Activated CD4-positive, alpha-beta T cell treated with anti-CD3 and anti-CD28 coated beads for 4 hours (primary cell): Measurements from ENCODE around the gene CLINT1.
A peak's percentile ranks its signal among the peaks of the same experiment; 100 is the strongest.

ENCODE experiments used
- DNase-seq, 2 donors: peaks; one replicate each; pipeline ENCODE4 v3.0.0-alpha.2; 2020

The CLINT1 gene

DNA sequence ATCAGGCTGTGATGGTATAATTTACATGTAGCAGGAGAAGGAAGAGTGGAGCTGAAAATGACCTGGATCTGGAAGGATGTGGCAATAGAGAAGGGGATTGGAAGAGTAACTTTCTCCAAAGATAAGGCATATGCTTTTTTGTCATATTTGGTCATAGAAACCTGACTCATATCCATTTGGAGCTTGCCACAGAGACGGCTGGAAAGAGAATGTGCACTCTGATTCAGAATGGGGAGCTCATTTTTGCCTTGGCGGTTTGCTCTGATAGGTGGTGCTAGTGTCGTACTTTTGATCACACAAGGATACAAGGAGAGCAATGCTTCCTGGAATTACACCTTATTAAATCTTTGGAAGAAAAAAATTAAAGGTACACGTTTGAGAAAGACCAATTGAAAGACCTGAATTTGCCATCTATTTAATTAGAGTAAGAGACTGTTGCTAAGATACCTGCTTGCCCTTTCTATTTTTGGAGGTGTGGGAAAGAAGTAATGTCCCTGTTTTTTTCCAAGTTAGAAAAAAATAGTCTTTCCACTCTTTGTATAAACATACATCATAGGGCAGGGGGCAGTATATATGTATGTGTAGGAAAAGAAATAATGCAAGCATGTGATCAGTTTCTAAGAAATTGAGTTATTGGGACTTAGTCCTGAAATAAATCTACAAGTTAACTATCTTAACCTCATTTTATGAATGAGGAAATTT is 110.0 kb downstream of the CLINT1 start:
- no peak for DNase-seq

DNA sequence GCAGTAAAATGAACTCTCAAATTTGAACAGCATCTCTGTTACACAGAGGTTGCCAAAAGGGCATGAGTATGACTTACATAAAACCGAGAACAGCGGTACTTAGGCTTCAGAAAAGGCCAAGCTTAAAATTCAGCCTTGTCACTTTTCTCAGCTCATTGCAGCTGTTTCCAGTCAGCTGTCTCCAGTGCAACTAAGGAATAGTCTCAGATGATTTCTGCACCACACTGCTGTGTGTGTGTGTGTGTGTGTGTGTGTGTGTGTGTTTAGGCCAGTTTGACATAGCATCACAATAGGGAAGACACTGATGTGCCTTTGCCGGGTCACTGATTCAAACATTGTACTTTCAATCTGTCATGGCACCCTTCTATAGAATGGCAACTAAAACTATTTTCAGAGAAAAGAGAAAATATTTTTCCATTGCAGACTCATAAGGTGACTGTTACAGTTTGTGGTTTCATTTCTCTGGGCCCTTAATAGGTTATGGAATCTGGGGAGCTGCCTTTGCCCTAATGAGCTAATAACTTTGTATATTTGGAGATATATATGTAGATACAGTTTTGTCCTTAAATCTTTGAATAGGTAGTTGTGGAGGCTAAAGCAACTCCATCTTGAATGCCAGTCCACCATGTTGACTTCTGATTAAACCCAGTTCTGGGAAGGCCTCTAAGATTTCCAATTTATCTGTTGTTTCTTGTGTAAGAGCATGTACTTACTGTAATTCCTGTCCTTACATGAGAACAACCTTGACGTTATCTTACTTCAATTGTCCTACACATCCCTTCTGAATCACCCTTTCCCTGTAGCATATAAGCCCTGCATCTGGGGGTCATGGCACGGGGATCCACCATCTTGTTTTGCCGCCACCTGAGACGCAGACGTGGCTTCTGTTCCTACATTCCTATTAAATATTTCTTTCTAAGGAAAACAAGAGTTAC is 110.9 kb downstream of the CLINT1 start:
- DNase-seq, result no peak

- DNase-seq, result no peak
These were observed 111.7 kb downstream of the CLINT1 start for GRCh38 chr5:157747173-157747740.

- DNase-seq, result no peak
These were observed 113.9 kb downstream of the CLINT1 start for GRCh38 chr5:157745041-157745456.

- no peak for DNase-seq
These were observed 114.6 kb downstream of the CLINT1 start for GRCh38 chr5:157744051-157745011.

- DNase-seq, result peak; percentile 89 to 91
These were observed 115.5 kb downstream of the CLINT1 start, which contains the start of gene LSM11 for GRCh38 chr5:157743163-157744050. LSM11 (plus strand) TSS chr5:157743712; CDS start chr5:157743751, 39 bp downstream.

- no peak for DNase-seq
These were observed 117.8 kb downstream of the CLINT1 start for GRCh38 chr5:157741131-157741530.

GRCh38 chr5:157740229-157740610 is 118.7 kb downstream of the CLINT1 start:
- DNase-seq, result peak in 1 of 2 donors; percentile 13

GRCh38 chr5:157739388-157740228 is 119.3 kb downstream of the CLINT1 start:
- DNase-seq, result no peak

DNA sequence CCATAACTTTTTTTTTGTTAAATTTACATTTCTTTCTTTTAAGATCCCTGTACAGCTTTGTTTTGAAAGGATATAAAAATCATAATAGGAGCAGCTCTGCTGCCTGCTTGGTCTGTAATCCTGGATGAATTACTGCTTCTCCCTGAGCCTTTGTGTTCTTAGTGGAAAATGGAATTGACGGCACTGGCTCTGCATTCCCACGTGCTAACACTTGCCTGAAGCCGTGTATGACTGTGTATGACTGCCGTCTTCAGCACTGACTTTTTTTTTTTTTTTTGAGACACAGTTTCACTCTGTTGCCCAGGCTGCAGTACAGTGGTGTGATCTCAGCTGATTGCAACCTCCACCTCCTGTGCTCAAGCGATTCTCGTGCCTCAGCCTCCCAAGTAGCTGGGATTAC is 123.0 kb downstream of the CLINT1 start:
- no peak for DNase-seq
